HG03196 (cell line): ENCODE results near the gene SETD6.

Source experiments
- ATAC-seq: cut with Tn5 transposase; IDR thresholded peaks from one replicate; pipeline ENCODE4 v1.9.1; 2021; ENCODE audit not compliant: unreplicated experiment

The SETD6 gene

GRCh38 chr16:58493756-58494431 lies 21.4 kb upstream of the SETD6 start:
- no peak for ATAC-seq

- peak; percentile 65 for ATAC-seq
Measured at GRCh38 chr16:58494981-58495520, 20.3 kb upstream of the SETD6 start.

GRCh38 chr16:58495521-58496331 lies 19.6 kb upstream of the SETD6 start:
- no peak for ATAC-seq

- ATAC-seq = no peak
Measured at GRCh38 chr16:58497468-58497867, 17.8 kb upstream of the SETD6 start.

GRCh38 chr16:58497935-58498334 lies 17.4 kb upstream of the SETD6 start:
- ATAC-seq = no peak

GRCh38 chr16:58498341-58499091 lies 16.8 kb upstream of the SETD6 start:
- ATAC-seq = no peak

GRCh38 chr16:58499092-58499511 lies 16.2 kb upstream of the SETD6 start:
- ATAC-seq = no peak

GRCh38 chr16:58499615-58500351 lies 15.5 kb upstream of the SETD6 start, which contains the start of gene NDRG4:
Gene NDRG4, plus strand, starts transcription at chr16:58500143. Its CDS starts 106 bp downstream, at chr16:58500249.
- peak; percentile 48 for ATAC-seq

- ATAC-seq = no peak
Measured at GRCh38 chr16:58500430-58501241, 14.7 kb upstream of the SETD6 start.

- no peak for ATAC-seq
Measured at GRCh38 chr16:58501242-58502131, 13.8 kb upstream of the SETD6 start.

GRCh38 chr16:58502217-58502921 lies 12.9 kb upstream of the SETD6 start:
- ATAC-seq = no peak

GRCh38 chr16:58503166-58503862 lies 12.0 kb upstream of the SETD6 start:
- ATAC-seq = no peak

GRCh38 chr16:58503863-58504688 lies 11.2 kb upstream of the SETD6 start:
- ATAC-seq = no peak

GRCh38 chr16:58506241-58507194 lies 8.8 kb upstream of the SETD6 start:
- ATAC-seq = no peak

- ATAC-seq = no peak
Measured at GRCh38 chr16:58507195-58507962, 7.9 kb upstream of the SETD6 start.
